Measurements from ENCODE around the gene PLA2G4D. TPM values are rescaled to one million over a fixed set of nuclear protein-coding genes. Genes with fewer than 3 reads are reported as not detected.

The PLA2G4D gene
- total and polyA plus RNA-seq, 2 donors (not counting 3 experiments of a cell fraction or from before 2014, with no cell fraction given), result not detected

- Histone ChIP-seq H3K36me3 (ENCODE audit: control insufficient read depth in 2 of 2, extremely low read depth in 1 of 2, insufficient read depth in 2 of 2, low read length in 2 of 2) (no peaks in the 10 kb centered on the region), H3K9ac (replicated peaks; ENCODE audit: extremely low read depth, insufficient read depth, low read length) (no peak overlapping the region), H3K4me1 (ENCODE audit: control insufficient read depth, extremely low read depth, insufficient read depth, low read length) (no peaks in the 10 kb centered on the region), H3K27ac (ENCODE audit: insufficient read depth, low read depth, low read length) (no peak overlapping the region), H3K9me1 (replicated peaks; ENCODE audit: control insufficient read depth, extremely low read depth, insufficient read depth, low read length) (no peaks in the 10 kb centered on the region), H3K4me3 (replicated peaks in 1 of 3; ENCODE audit: insufficient read depth in 1 of 3, low read depth in 1 of 3, low read length in 3 of 3) (no peak overlapping the region), H4K20me1 (replicated peaks; ENCODE audit: control insufficient read depth, extremely low read depth, insufficient read depth, low read length) (no peaks in the 10 kb centered on the region), H3K79me2 (ENCODE audit: control insufficient read depth, insufficient read depth, low read length) (no peaks in the 10 kb centered on the region), H3K9me3 (replicated peaks; ENCODE audit: control insufficient read depth, insufficient read depth, low read length) (no peaks in the 10 kb centered on the region), H3K27me3 (ENCODE audit: control insufficient read depth in 2 of 2, insufficient read depth in 2 of 2, low read length in 2 of 2) (peaks cover 9 to 10% of the 10 kb centered on the region in 2 experiments), H2AFZ (ENCODE audit: low read depth, low read length) (no peak overlapping the region), H3K4me2 (ENCODE audit: insufficient read depth, low read length) (no peak overlapping the region)
- BruUV-seq (replicated peaks), result no TSS peak
- ChIA-PET CTCF (no interaction called here), POLR2A (no interaction called here)
- dilution Hi-C loops (cut with MboI; ENCODE audit: extremely low pct_ligation_motif_present, low sequenced_read_pairs) (no loop called here), intact Hi-C loops (cut with micrococcal nuclease) (no loop called here)
- no peak for TF ChIP-seq GATA2 (IDR thresholded peaks at IDR 0.05; ENCODE audit: insufficient read depth, insufficient read length, low read depth, low read length)
- TF ChIP-seq, protein P1, sequence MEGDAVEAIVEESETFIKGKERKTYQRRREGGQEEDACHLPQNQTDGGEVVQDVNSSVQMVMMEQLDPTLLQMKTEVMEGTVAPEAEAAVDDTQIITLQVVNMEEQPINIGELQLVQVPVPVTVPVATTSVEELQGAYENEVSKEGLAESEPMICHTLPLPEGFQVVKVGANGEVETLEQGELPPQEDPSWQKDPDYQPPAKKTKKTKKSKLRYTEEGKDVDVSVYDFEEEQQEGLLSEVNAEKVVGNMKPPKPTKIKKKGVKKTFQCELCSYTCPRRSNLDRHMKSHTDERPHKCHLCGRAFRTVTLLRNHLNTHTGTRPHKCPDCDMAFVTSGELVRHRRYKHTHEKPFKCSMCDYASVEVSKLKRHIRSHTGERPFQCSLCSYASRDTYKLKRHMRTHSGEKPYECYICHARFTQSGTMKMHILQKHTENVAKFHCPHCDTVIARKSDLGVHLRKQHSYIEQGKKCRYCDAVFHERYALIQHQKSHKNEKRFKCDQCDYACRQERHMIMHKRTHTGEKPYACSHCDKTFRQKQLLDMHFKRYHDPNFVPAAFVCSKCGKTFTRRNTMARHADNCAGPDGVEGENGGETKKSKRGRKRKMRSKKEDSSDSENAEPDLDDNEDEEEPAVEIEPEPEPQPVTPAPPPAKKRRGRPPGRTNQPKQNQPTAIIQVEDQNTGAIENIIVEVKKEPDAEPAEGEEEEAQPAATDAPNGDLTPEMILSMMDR (IDR thresholded peaks at IDR 0.05; ENCODE audit: extremely low read depth in 1 of 2, insufficient read depth in 1 of 2, low read depth in 1 of 2, low read length in 2 of 2), result no peak
- TF ChIP-seq JUN (IDR thresholded peaks at IDR 0.05; ENCODE audit: borderline replicate concordance, insufficient read depth, insufficient read length, low read depth), result no peak
- TF ChIP-seq EZH2 (IDR thresholded peaks at IDR 0.05; ENCODE audit: borderline replicate concordance, low read depth, low read length, severe bottlenecking), result no peak
- no peak for TF ChIP-seq POLR2A (IDR thresholded peaks at IDR 0.05; ENCODE audit: low read depth, low read length)
- TF ChIP-seq MAX (IDR thresholded peaks at IDR 0.05; ENCODE audit: insufficient read depth, insufficient read length), result no peak
- TF ChIP-seq POLR2AphosphoS5 (IDR thresholded peaks at IDR 0.05; ENCODE audit: insufficient read depth, low read depth, low read length), result no peak
- no peak for TF ChIP-seq MYC (IDR thresholded peaks at IDR 0.05; ENCODE audit: low read depth, low read length)
- no peak for TF ChIP-seq FOS (IDR thresholded peaks at IDR 0.05; ENCODE audit: borderline replicate concordance, insufficient read depth, low read length)
- FAIRE-seq (no peak), DNase-seq (ENCODE audit: low read depth, low spot score) (no peak)
These were observed 45.6 kb downstream of the PLA2G4D start for GRCh38 chr15:42048821-42049200.
